ENCODE results near the gene PTGDR.

Gene PTGDR

DNA sequence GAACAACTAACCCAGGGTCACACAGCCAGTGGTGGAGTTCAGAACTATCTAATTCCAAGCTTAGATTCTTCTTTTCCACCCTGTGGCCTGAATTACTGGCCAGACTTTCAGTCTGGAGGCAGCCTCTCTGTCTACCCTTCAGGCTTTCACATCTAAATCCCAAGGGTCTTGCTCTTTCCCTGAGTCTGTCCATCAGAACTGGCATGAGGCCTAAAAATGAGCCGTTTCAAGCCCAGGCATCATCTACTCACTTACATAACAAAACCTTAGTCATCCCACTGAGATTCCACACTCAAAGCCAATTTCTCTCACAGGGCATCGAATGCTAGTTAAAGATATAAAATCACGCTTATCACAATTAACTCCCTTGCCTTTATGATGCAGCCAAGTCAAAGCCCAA is 1.3 kb upstream of the PTGDR start:
- DNase-seq, result no peak

DNA sequence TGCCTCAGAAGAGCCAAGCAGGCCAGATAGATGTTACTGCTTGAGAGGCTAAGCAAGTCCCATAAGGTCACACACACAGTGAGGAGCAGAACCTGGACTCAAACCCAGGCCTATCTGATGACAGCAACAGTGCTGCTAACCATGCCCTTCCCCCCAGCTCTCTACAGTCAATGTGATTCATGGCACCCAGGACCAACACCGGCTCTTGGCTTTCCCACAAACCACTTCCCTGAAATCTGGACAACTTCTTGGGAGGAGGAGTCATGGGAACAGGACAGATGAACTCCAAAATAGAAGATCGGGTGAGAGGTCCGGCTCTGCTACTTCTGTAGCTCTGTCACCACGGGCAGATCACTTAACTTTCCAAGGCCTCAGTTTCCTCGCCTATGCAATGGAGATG is 716 bp upstream of the PTGDR start:
- no peak for DNase-seq

DNA sequence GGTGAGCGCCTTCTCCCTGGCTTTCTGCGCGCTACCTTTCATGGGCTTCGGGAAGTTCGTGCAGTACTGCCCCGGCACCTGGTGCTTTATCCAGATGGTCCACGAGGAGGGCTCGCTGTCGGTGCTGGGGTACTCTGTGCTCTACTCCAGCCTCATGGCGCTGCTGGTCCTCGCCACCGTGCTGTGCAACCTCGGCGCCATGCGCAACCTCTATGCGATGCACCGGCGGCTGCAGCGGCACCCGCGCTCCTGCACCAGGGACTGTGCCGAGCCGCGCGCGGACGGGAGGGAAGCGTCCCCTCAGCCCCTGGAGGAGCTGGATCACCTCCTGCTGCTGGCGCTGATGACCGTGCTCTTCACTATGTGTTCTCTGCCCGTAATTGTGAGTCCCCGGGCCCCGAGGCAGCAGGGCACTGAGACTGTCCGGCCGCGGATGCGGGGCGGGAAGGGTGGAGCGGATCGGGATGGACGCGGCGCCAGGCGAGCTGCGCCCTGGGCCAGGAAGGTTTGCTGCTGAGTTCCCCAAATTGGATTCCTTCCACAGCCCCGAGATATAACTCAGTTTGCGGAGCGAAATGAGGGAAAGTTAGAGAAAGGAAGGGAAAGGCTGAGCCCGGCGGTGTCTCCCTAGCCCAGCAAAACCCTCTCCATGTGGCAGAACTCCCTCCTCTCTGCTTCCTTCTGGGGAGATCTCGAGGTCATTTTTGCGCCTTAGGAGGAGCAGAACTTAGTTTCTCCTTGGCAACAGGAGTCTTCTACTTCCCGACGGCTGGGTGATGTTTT is 972 bp downstream of the PTGDR start:
- DNase-seq, result no peak

DNA sequence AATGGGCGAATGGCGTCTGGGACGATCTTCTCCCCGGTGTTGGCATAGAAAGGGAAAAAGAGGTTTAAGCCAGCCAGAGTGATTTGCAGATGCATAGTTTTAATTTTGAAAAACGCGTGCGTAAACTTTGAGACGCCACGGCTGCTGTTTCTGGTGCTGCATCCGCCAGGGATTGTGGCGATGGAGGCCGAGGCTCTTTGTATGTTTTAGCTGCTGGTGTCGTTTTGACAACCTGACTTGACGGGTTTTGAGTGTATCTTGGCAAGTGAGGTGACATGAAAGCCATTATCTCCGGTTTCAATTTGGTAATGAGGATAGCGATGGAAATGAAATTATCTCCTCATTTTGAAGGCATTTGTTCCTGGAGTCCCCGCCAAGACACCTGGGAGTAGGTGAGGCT is 1.6 kb downstream of the PTGDR start:
- DNase-seq, result no peak

DNA sequence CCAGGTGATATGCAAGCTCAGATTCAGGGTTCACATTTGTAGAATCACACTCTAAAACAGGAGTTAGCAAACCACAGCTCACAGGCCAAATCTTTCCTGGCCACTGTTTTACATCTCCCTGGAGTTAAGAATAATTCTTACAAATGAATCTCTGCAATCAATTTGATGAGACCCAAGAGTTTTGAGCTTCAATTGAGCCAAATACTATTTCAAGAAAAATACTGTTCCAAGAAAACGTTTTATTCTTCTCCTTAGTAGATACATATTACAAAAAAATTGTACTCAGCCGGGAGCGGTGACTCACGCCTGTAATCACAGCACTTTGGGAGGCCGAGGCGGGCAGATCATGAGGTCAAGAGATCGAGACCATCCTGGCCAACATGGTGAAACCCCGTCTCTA is 2.5 kb downstream of the PTGDR start:
- no peak for DNase-seq

DNA sequence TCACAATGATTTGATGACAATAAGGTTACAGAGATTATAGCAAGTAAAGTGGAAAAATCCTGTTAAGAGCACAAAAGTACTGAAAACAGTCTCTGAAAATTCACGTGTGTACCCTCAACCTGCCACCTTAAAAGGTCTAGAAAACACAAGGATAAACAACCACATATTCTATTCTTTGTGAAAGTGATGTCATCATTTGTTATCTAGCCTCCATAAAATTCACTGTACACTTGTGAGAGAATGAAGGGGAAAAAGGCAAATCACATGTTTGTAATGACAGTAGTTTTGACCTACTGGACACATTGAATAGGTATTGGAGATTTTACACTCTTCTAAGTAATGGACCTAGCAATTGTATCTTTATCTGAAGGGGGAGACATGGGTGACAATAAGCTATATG is 4.0 kb downstream of the PTGDR start:
- no peak for DNase-seq

DNA sequence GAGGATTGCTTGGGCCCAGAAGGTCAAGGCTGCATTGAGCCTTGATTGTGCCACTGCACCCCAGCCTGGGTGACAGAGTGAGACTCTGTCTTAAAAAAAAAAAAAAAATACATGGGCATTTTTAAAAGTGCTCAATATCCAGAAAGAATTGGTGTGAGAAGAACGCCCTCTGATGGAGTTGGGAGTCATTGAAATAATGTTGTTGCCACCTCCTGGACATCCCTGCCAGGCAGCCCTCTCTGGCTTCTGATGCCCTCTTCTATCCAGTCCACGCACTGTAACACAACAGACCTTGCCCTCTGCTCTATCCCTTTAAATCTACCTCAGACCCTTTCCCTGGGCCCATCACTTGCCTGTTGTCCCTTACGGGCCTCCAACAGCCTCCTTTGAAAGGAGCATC is 4.9 kb downstream of the PTGDR start:
- DNase-seq, result no peak

DNA sequence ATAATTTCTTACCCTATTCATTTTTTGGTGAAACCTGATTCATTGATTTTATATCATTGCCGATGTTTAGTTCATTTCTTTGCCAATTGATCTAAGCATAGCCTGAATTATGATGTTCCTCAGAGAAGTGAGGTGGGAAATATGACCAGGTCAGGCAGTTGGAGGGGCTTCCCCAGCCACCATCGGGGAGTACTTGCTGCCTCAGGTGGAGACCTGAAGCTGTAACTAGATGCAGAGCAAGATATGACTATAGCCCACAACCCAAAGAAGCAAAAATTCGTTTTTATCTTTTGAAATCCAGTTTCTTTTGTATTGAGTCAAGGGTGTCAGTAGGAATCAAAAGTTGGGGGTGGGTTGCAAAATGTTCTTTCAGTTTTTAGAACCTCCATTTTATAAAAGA is 7.9 kb downstream of the PTGDR start:
- no peak for DNase-seq

DNA sequence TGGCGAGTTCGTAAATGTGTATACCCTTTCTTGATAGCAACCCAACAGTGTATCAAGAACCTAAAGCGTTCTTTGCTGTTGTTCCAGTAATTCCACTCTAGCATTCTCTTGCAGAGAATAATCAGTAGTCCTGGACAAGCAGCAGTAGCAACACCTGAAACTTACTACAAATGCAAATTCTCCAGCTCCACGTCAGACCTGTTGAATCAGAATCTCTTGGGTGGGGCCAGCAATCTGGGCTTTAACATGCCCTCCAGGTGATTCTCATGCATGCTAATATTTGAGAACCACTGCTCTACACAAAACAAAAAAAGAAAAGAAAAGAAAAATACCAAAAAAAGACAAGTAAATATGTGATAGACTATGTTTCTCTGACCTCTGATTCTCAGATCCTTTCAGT is 10.1 kb downstream of the PTGDR start:
- DNase-seq, result no peak

DNA sequence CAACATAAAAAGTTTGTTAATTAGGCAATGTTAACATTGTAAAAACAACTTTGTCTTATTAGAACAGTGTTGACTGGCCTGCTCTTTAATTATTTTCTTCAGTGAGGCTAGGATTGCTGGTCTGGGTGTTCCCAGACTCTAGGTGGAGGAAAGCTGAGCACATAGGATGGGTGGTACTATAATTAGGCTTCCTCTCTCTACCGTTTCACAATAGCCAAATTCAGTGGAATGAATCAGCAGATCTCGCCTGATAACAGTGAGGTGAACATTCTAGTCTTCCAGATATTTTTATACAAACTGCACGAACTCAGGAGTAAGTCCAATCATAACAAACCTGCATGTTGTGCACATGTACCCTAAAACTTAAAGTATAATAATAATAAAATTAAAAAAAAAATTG is 11.9 kb downstream of the PTGDR start:
- DNase-seq, result no peak

DNA sequence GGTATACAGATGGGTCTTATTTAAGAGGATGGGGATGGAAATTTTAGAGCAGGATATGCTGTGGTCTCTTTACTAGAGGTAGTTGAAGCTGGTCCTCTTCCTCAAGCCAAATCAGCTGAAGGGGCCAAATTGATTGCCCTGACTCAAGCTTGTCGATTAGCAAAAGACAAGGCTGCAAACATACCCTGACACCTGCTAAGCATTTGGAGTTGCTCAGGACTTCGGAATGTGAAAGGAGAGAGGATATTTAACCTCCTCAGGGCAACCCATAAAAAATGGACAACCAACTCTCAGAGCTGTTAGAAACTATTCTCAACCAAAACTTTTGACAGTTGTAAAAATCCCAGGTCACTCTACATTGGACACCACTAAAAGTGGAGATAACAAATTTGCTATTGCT is 15.6 kb downstream of the PTGDR start:
- no peak for DNase-seq

DNA sequence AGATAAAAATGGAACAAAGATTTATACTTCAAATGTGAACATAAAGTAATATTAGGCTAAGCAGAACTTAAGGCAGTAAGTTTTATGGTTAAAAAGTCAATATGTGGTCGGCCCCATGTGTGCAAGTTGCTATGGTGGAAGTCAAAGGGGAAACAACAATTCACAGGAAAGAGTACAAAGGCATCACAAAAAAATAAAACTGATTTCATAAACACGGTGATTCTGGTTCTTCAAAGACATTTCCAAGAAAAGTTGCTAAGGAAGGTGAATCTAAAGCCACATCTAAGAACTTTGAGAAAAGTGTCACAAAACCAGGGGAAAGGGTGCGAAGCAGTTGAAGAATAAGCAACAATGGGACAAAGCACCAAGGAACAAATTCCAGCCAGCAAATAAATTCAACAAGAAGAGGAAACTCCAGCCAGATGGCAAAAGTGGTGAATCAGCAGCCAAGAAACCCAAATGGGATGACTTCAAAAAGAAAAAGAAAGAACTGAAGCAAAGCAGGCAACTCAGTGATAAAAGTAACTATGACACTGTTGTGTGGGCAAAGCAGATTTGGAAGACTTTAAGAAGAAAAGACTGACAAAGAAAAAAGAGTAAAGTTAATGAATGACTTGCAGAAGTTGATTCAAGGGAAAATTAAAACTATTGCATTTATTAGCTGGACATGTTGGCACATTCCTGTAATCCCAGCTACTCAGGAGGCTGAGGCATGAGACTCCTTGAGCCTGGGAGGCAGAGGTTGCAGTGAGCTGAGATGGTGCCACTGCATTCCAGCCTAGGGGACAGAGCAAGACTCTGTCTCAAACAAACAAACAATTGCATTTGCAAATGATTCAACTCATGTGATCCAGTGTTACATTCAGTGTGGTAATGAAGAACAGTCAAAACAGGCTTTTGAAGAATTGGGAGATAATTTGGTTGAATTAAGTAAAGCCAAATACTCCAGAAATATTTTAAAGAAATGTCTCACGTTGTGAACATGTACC is 19.5 kb downstream of the PTGDR start:
- no peak for DNase-seq

DNA sequence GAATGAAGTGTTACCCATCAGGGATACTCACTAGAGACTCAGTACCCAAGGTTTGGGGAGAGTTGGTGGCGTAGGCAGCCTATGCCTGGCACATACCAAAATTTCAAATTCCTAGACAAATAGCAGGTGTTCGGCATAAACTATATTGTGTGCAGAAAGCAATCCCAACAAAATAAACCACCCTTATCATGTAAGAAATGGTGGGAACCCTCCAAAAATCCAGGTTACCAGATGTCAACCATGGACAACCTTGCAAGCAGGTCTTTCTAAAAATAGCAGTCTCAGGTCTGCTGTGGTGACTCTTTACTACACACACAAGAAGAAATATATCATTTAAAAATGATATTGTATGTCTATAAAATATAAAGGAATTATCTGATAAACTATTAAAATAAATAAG is 28.9 kb downstream of the PTGDR start:
- DNase-seq, result no peak

DNA sequence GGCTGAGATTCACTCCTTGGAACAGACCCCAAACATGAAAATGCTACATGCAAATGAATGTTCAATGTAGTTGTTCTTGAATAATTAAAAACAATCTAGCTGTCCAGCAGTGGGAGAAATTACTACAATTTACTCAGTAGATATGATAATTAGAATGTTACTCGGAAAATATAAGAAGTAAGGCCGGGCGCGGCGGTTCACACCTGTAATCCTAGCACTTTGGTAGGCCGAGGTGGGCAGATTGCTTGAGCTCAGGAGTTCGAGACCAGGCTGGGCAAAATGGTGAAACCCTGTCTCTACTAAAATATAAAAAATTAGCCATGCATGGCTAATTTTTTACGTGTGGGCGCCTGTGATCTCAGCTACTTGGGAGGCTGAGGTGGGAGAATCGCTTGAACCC is 31.3 kb downstream of the PTGDR start:
- DNase-seq, result no peak

DNA sequence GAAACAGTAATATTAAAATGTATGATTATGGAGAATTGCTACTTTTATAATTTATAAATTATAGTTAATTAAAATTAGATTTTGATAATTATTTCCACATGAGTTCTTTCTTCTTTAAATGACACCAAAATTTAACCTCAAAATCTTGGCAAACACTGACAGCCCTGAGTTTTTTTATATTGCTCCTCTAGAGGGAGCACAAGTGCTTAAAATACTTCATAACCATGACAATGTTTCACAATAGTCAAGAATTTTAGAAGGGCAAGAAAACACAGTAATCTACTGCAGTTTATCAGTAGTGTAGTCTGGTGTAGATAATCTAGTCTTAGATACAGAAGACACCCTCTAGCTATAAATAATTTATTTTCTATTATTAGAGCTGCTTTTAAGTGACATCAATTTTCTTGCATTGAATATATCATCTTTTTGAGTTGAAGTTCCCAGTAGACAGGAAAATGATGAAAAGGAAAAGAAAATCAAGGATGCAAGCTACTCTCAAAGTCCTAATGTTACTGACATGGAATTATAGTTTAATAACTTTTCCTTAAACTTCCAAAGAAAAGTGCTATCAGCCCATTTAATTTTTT is 32.3 kb downstream of the PTGDR start:
- no peak for DNase-seq

DNA sequence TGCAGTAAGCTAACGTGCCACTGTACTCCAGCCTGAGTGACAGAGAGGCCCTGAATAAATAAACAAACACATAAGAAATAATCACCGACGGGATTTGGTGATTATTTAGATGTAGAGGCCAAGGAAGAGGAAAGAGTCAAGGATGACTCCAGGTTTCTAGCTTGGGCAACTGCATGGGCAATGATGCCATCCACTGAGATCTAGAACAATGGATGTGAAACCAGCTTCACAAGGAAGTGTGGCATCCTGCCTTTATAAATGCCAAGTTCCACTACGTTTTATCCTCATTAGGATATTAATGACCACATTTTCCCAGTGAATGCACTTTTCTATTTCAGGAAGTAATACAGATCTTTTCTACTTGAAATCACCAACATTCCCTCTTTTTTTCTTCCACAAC is 35.7 kb downstream of the PTGDR start:
- no peak for DNase-seq

DNA sequence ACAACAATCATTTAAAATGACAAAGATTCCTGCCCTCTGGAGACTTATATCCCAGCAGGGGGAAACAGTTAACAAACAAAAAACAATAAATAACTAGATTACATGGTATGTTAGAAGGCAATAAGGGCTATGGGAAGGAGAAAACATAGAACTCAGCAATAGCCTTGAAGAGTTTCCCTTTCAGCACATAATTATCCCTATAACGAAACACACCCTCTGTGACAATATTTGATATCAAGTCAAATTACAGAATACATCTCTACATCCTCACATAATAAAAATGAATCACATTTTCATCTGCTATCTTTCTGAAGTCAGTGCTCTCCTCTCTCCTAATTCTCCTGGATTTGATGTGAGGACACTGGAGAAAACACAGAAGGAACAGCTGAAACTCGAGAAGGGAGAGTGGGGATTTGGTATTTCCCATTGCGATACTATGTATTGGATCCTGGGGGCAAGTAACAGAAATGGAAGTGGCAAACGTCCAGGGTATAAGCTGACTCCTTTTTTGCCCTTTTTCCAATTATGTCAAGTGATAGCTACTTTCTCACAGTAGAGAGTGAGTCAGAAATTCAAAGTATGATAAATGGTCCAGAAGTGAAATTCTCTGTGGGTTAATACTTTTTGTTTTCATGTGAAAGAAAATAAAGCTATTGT is 36.9 kb downstream of the PTGDR start:
- no peak for DNase-seq

DNA sequence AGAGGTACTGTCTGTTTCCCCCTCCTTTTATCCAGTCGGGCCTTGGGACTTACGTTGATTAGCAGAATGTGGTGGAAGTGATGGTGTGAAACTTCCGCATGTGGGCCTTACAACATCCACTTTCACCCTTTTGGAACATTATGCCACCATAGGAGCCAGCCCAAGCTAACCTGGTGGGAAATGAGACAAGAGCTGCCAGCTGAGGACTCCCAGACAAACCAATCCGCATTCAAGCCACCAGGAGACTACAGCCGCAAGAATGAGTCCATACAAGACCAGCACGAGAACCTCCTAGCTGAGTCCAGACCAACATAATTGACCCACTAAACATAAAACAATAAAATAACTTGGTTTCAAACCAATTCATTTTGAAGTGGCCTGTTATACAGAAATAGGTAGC is 37.5 kb downstream of the PTGDR start:
- DNase-seq, result no peak

DNA sequence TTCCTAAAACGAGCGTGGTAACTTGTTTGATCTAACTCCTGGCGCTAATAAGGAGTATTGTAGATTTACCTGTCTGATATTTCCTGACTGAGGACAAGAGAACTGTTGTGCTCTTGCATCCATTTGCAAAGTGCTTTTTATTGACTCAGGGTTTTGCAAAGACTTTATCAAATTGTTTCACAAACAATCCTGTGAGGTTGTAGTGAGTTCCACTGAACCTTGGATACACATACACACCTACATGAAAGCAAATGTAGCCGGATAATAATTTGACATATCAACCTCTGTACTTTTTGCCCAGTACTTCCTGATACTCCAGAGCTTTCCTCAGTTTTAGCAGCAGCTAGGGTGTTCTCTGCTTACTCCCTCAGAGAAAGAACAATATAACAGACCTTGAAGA is 39.9 kb downstream of the PTGDR start:
- DNase-seq, result no peak

DNA sequence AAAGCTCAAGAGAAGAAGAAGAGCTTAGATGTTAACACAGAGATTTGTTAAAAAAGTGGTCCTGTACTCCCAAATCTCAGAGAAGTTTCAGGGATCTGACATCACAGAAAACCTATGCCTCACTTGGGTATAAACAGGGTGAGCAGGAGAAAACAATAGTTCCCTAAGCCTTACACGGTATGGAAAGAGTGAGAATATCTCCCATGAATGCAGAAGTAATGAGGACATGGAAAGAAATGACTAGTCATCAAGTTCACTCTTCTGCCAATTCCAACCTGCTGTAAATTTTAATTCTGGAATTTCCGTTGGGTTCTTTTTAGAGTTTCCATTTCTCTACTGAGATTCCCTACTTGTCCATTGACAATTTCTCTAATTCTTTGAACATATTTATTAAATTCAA is 40.4 kb downstream of the PTGDR start:
- no peak for DNase-seq

DNA sequence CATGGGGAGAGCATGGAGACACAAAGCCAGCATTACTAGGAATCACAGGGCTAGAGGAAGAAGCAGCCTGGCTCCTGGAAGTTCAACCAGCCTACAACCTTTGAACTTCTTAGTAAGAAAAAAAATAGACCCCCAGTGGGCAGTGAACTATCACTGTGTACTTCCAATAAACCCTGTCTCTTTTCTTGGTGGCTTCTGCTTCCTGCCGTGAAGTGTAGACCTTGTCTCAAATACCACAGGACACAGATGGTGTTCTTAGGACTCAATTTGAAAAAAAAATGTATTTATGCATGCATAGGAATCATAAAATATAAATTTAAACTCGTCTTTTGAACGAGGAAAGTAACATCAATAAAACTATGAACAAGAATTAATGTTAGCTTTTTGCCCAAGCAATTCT is 43.0 kb downstream of the PTGDR start:
- no peak for DNase-seq

DNA sequence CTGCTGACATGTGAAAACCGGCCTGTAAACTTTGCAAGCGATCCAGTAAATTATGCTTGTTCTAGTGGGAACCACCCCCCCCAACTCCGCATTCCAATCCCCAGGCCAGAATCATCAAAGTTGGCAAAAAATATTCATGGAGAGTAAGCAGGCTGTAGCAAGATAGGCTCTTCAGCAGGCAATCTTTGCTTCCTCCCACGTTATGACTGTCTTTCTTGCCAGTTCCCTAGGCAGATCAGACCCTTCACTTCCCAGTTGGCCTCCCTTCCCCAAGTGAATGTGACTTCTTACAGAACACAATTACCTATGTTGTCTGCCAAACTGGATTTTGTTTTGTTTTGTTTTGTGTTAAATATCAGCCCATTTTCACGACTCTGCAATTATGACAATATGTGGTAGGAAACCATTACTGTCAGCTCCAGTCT is 45.4 kb downstream of the PTGDR start:
- no peak for DNase-seq

DNA sequence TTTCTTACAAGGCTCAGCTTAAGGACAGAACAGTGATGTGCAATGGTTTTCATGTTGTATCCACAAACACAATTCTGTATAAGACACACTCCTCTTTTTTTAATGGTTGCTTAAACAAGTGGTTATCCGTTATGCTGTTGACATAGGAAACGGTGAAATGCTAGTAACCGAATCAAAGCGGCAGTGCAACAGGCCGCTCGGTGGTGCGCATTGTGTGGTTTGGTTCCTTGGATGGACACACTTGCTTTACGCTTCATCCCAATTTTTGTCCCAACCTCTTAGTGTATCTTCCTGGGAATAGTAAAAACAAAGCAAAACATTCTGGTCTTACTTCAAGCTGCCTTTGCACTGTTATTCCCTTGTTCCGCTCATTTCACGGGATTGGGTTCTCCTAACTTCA is 46.0 kb downstream of the PTGDR start:
- no peak for DNase-seq
